ENCODE results near the gene GRM7.

DNA sequence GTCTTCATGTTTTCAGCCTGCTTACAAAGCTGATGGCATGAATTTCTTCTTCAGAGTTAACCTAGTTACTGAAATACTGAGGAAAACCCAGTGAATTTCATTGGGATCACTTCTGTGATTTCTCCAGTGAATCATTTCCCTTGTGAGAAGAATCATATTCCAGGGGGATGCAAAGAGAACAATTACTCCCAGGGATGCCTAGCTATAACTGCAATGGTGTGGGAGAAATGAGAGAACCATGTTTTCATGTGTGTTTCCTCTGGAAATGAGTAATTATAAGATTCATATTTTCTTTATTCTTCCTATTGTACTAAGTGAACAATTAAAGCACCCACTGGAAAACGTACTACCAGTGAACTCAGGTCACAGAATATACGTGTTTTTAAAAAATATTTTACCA is 485.4 kb downstream of the GRM7 start:
- TF ChIP-seq, protein P1, sequence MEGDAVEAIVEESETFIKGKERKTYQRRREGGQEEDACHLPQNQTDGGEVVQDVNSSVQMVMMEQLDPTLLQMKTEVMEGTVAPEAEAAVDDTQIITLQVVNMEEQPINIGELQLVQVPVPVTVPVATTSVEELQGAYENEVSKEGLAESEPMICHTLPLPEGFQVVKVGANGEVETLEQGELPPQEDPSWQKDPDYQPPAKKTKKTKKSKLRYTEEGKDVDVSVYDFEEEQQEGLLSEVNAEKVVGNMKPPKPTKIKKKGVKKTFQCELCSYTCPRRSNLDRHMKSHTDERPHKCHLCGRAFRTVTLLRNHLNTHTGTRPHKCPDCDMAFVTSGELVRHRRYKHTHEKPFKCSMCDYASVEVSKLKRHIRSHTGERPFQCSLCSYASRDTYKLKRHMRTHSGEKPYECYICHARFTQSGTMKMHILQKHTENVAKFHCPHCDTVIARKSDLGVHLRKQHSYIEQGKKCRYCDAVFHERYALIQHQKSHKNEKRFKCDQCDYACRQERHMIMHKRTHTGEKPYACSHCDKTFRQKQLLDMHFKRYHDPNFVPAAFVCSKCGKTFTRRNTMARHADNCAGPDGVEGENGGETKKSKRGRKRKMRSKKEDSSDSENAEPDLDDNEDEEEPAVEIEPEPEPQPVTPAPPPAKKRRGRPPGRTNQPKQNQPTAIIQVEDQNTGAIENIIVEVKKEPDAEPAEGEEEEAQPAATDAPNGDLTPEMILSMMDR (conservative IDR thresholded peaks at IDR 0.05; ENCODE audit: low read depth, low read length) = no peak
- TF ChIP-seq EZH2phosphoT487 (IDR thresholded peaks at IDR 0.05; ENCODE audit: borderline replicate concordance, low read length) = no peak
- TF ChIP-seq EZH2 (IDR thresholded peaks at IDR 0.05; ENCODE audit: low read length, unreplicated experiment) = no peak

Measured in PC-3 (cell line).